ENCODE data around the gene CALB2.

DNA sequence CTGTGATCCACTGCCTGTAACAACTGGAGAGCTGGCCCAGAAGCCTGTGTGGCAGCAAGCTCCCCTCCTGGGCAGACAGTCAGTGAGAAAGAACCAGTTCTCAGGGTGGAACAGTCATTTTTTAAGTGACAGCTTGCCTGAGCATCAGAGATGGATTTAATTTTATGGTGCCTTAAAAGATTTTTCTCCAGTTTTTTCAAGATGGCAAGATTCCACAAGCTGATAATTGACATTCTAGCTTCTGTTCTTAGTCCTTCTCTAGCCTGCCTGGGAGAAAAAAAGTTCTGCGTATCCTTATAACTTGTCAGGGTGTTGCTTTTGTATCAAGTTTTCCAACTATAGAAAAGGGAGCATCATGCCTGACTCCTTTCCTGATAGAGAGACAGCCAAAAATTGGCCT lies 21.2 kb downstream of the CALB2 start:
- TF ChIP-seq CTCF (conservative IDR thresholded peaks at IDR 0.05; ENCODE audit: low read length), result no peak
- no peak for TF ChIP-seq EZH2phosphoT487 (IDR thresholded peaks at IDR 0.05; ENCODE audit: borderline replicate concordance, low read depth, low read length)
